HG03064 (cell line): Measurements from ENCODE around the gene OVCH1.
A peak's percentile ranks its signal among the peaks of the same experiment; 100 is the strongest.

ENCODE experiments used
- ATAC-seq: cut with Tn5 transposase; IDR thresholded peaks from one replicate; pipeline ENCODE4 v1.9.1; 2021; ENCODE audit warnings: low read depth; ENCODE audit not compliant: unreplicated experiment

The OVCH1 gene

GRCh38 chr12:29497588-29497987, at the start of gene OVCH1:
TSS of gene OVCH1 (minus strand) at chr12:29497686. CDS start at chr12:29497686, 0 bp downstream.
- ATAC-seq = no peak

- ATAC-seq = no peak
Measured at GRCh38 chr12:29547151-29547632, 49.7 kb upstream of the OVCH1 start.

- ATAC-seq = no peak
Measured at GRCh38 chr12:29546000-29546399, 48.5 kb upstream of the OVCH1 start.

- peak; percentile 94 for ATAC-seq
Measured at GRCh38 chr12:29545102-29545467, 47.6 kb upstream of the OVCH1 start.

GRCh38 chr12:29544428-29545101, 47.1 kb upstream of the OVCH1 start:
- peak; percentile 24 for ATAC-seq

- no peak for ATAC-seq
Measured at GRCh38 chr12:29543036-29543435, 45.5 kb upstream of the OVCH1 start.

GRCh38 chr12:29537298-29537697, 39.8 kb upstream of the OVCH1 start:
- no peak for ATAC-seq

- ATAC-seq = no peak
Measured at GRCh38 chr12:29534935-29535334, 37.4 kb upstream of the OVCH1 start.

GRCh38 chr12:29533815-29534489, 36.5 kb upstream of the OVCH1 start:
- ATAC-seq = no peak

GRCh38 chr12:29531471-29531870, 34.0 kb upstream of the OVCH1 start:
- no peak for ATAC-seq

- no peak for ATAC-seq
Measured at GRCh38 chr12:29530436-29530835, 33.0 kb upstream of the OVCH1 start.

GRCh38 chr12:29528161-29528560, 30.7 kb upstream of the OVCH1 start:
- ATAC-seq = no peak

- ATAC-seq = no peak
Measured at GRCh38 chr12:29521951-29522350, 24.5 kb upstream of the OVCH1 start.

GRCh38 chr12:29519585-29520182, 22.2 kb upstream of the OVCH1 start:
- no peak for ATAC-seq

- ATAC-seq = no peak
Measured at GRCh38 chr12:29518407-29518806, 20.9 kb upstream of the OVCH1 start.

- no peak for ATAC-seq
Measured at GRCh38 chr12:29517264-29517663, 19.8 kb upstream of the OVCH1 start.

- no peak for ATAC-seq
Measured at GRCh38 chr12:29516431-29516875, 19.0 kb upstream of the OVCH1 start.

GRCh38 chr12:29510591-29511185, 13.2 kb upstream of the OVCH1 start:
- ATAC-seq = no peak

GRCh38 chr12:29509503-29509902, 12.0 kb upstream of the OVCH1 start:
- no peak for ATAC-seq

GRCh38 chr12:29508949-29509348, 11.5 kb upstream of the OVCH1 start:
- no peak for ATAC-seq

- ATAC-seq = no peak
Measured at GRCh38 chr12:29505122-29505521, 7.6 kb upstream of the OVCH1 start.
